Measurements from ENCODE around the gene EPS8L3.

GRCh38 chr1:109725510-109725909 lies 38.2 kb downstream of the EPS8L3 start:
- TF ChIP-seq REST (IDR thresholded peaks at IDR 0.05; ENCODE audit: insufficient read depth in 1 of 2, low read depth in 2 of 2, low read length in 2 of 2) (no peak), TAF1 (IDR thresholded peaks at IDR 0.05; ENCODE audit: borderline replicate concordance, insufficient read depth, low read length) (no peak), SIN3A (IDR thresholded peaks at IDR 0.05; ENCODE audit: borderline replicate concordance, insufficient read depth, low read length) (no peak), POLR2AphosphoS5 (IDR thresholded peaks at IDR 0.05; ENCODE audit: low read depth, low read length) (no peak)

Data from PFSK-1 (cell line).